NB4 (cell line): ENCODE results near the gene RPS6KC1.

ENCODE experiments used
- POLR2A ChIP-seq: IDR thresholded peaks from 2 replicates; pipeline ENCODE4 v1.6.1; 2011; ENCODE audit warnings: mild to moderate bottlenecking; ENCODE audit not compliant: insufficient read length; ENCODE audit errors: extremely low read depth
- TF ChIP-seq, protein P1 (sequence below): IDR thresholded peaks from one replicate; pipeline ENCODE4 v1.5.1; 2012; ENCODE audit warnings: low read depth, low read length

DNA sequence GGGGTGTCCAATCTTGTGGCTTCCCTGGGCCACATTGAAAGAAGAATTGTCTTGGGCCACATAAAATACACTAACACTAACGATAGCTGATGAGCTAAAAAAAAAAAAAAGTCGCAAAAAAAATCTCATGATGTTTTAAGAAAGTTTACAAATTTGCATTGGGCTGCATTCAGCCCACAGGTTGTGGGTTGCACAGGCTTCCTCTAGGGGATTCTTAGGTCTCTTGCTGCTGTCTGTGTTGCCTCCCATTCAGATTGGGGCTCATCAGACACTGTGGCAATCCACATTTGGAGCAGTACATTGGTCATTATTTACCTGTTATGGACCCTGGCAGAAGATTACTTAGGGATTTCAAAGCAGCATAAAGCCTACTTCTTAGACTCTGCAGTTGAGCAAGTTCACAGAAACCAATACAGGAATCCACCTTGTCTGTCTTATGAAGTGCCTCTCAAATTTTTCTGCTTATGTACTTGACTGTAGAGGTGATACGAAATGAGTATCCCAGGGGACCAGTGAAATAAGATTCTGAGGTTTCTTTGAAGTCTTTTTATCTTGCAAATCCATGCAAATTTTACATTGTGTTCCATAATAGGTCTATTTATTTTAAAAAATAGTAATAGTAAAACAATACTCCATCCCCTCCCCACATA, 205.5 kb downstream of the RPS6KC1 start:
- TF ChIP-seq, protein P1, sequence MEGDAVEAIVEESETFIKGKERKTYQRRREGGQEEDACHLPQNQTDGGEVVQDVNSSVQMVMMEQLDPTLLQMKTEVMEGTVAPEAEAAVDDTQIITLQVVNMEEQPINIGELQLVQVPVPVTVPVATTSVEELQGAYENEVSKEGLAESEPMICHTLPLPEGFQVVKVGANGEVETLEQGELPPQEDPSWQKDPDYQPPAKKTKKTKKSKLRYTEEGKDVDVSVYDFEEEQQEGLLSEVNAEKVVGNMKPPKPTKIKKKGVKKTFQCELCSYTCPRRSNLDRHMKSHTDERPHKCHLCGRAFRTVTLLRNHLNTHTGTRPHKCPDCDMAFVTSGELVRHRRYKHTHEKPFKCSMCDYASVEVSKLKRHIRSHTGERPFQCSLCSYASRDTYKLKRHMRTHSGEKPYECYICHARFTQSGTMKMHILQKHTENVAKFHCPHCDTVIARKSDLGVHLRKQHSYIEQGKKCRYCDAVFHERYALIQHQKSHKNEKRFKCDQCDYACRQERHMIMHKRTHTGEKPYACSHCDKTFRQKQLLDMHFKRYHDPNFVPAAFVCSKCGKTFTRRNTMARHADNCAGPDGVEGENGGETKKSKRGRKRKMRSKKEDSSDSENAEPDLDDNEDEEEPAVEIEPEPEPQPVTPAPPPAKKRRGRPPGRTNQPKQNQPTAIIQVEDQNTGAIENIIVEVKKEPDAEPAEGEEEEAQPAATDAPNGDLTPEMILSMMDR = no peak
- no peak for TF ChIP-seq POLR2A
